Measurements from ENCODE around the gene JAK3. TPM values are rescaled to one million over a fixed set of nuclear protein-coding genes. Genes with fewer than 3 reads are reported as not detected.

The JAK3 gene
- polyA plus RNA-seq, 2 donors = 1.5 to 2.5 TPM

DNA sequence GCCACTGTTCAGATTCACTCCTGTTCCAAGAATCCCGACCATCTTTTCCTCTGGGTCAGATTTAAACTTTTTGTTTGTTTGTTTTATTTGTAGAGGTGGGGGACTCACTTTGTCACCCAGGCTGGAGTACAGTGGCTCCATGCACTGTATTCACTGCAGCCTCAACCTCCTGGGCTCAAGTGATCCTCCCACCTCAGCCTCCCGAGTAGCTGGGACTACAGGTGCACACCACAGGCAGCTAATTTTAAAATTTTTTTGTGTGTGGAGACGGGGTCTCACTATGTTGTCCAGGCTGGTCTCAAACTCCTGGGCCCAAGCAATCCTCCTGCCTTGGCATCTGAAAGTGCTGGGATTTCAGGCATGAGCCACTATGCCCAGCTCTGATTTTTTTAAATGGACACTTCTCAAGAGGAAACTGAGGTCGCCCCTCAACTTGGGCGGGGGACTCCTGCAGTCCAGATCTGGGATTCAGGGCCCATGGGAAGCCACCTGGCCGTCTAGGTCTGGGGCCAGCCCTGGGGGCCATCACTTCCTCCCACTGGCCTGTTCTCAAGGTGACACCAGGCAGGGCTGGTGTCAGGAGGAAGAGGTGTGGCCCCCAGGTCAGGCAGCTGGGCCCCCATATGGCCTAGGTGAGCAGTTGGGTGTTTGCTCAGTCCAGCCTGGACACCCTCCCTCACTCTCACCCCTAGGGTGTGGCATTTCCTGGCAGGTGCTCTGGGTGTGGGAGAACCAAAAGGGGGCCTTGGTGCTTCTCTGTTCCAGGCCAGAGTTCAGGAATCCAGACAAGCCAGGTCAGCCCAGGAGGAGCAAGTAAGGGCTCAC, 51.6 kb downstream of the JAK3 start:
- H3K27me3 ChIP-seq (ENCODE audit: control insufficient read depth in 1 of 2, insufficient read depth in 2 of 2, low read length in 2 of 2) = peaks cover 0 to 4% of the 10 kb centered on the region in 2 donors
- H3K4me3 ChIP-seq (ENCODE audit: low read depth in 1 of 2, low read length in 2 of 2) = peak overlapping the region; percentile 53 to 56
- H3K27ac ChIP-seq (ENCODE audit: low read depth in 2 of 2, low read length in 1 of 2) = peak overlapping the region; percentile 35 to 58
- peaks cover 7 to 20% of the 10 kb centered on the region in 2 donors for H3K4me1 ChIP-seq (ENCODE audit: control insufficient read depth in 2 of 2, insufficient read depth in 2 of 2, low read length in 1 of 2)
- no peaks in the 10 kb centered on the region for H3K36me3 ChIP-seq (ENCODE audit: control insufficient read depth in 2 of 2, insufficient read depth in 2 of 2, low read length in 1 of 2)
- peaks cover 0 to 3% of the 10 kb centered on the region in 2 donors for H3K9me3 ChIP-seq (ENCODE audit: control insufficient read depth in 2 of 2, insufficient read depth in 1 of 2, low read depth in 1 of 2, low read length in 1 of 2)
- 56 to 67% methylated on average over 6 of the region's 6 CpGs for WGBS, 2 donors

DNA sequence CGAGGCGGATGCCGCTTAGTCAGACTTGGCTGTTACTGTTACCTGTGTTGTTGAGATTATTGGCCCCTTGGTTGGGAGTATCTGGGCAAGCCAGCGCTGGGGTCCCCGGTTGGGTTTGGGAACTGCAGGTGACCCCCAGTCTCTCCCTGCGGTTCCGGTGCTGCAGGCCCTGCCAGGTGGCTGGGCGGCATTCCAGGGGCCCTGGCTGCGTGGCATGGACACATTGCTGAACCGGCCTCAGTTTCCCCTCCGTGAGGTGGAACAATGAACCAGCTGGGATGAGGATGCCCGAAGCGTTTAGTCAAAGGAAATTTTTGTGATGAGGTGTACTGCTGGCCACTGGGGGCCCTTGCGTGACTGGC, 52.3 kb downstream of the JAK3 start:
- peaks cover 7 to 20% of the 10 kb centered on the region in 2 donors for H3K4me1 ChIP-seq (ENCODE audit: control insufficient read depth in 2 of 2, insufficient read depth in 2 of 2, low read length in 1 of 2)
- WGBS, 2 donors = 25 to 32% methylated on average over 14 of the region's 14 CpGs
- peaks cover 0 to 4% of the 10 kb centered on the region in 2 donors for H3K27me3 ChIP-seq (ENCODE audit: control insufficient read depth in 1 of 2, insufficient read depth in 2 of 2, low read length in 2 of 2)
- H3K36me3 ChIP-seq (ENCODE audit: control insufficient read depth in 2 of 2, insufficient read depth in 2 of 2, low read length in 1 of 2) = no peaks in the 10 kb centered on the region
- H3K4me3 ChIP-seq (ENCODE audit: low read depth in 1 of 2, low read length in 2 of 2) = peak overlapping the region; percentile 53 to 56
- H3K27ac ChIP-seq (ENCODE audit: low read depth in 2 of 2, low read length in 1 of 2) = peak overlapping the region; percentile 51 to 54
- H3K9me3 ChIP-seq (ENCODE audit: control insufficient read depth in 2 of 2, insufficient read depth in 1 of 2, low read depth in 1 of 2, low read length in 1 of 2) = peaks cover 0 to 3% of the 10 kb centered on the region in 2 donors

GRCh38 chr19:17794731-17795494, 52.9 kb downstream of the JAK3 start, which contains the start of gene B3GNT3:
TSS of gene B3GNT3 (plus strand) at chr19:17795138. CDS start at chr19:17807808, 12,670 bp downstream.
- H3K27ac ChIP-seq (ENCODE audit: low read depth in 2 of 2, low read length in 1 of 2) = peak within 1 kb of the TSS; percentile 51 to 54
- H3K4me1 ChIP-seq (ENCODE audit: control insufficient read depth in 2 of 2, insufficient read depth in 2 of 2, low read length in 1 of 2) = peaks cover 7 to 22% of the 10 kb centered on the region in 2 donors
- peaks cover 0 to 3% of the 10 kb centered on the region in 2 donors for H3K9me3 ChIP-seq (ENCODE audit: control insufficient read depth in 2 of 2, insufficient read depth in 1 of 2, low read depth in 1 of 2, low read length in 1 of 2)
- peaks cover 0 to 4% of the 10 kb centered on the region in 2 donors for H3K27me3 ChIP-seq (ENCODE audit: control insufficient read depth in 1 of 2, insufficient read depth in 2 of 2, low read length in 2 of 2)
- 2 to 7% methylated on average over 50 of the region's 50 CpGs for WGBS, 2 donors
- H3K36me3 ChIP-seq (ENCODE audit: control insufficient read depth in 2 of 2, insufficient read depth in 2 of 2, low read length in 1 of 2) = no peaks in the 10 kb centered on the region
- peak within 1 kb of the TSS; percentile 53 to 56 for H3K4me3 ChIP-seq (ENCODE audit: low read depth in 1 of 2, low read length in 2 of 2)

DNA sequence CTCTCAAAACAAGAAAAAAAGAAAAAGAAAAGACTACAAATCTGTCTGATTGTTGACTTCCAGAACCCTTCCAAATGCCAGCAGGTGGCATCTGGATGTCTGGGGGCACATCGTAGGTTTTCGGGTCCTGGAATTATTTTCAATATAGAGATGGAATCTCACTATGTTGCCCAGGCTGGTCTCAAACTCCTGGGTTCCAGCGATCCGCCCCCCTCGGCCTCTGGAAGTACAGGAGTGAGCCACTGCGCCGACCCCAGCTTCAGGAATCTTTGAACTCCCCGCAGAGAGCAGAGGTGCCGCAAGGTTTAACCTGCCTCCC, 53.4 kb downstream of the JAK3 start:
- Histone ChIP-seq H3K27me3 (ENCODE audit: control insufficient read depth in 1 of 2, insufficient read depth in 2 of 2, low read length in 2 of 2) (peaks cover 0 to 4% of the 10 kb centered on the region in 2 donors), H3K4me3 (ENCODE audit: low read depth in 1 of 2, low read length in 2 of 2) (peak overlapping the region; percentile 53 to 56), H3K36me3 (ENCODE audit: control insufficient read depth in 2 of 2, insufficient read depth in 2 of 2, low read length in 1 of 2) (no peaks in the 10 kb centered on the region), H3K4me1 (ENCODE audit: control insufficient read depth in 2 of 2, insufficient read depth in 2 of 2, low read length in 1 of 2) (peaks cover 7 to 20% of the 10 kb centered on the region in 2 donors), H3K27ac (ENCODE audit: low read depth in 2 of 2, low read length in 1 of 2) (peak overlapping the region in 1 of 2 donors; percentile 34), H3K9me3 (ENCODE audit: control insufficient read depth in 2 of 2, insufficient read depth in 1 of 2, low read depth in 1 of 2, low read length in 1 of 2) (no peaks in the 10 kb centered on the region)
- 39 to 53% methylated on average over 9 of the region's 9 CpGs for WGBS, 2 donors

- H3K27ac ChIP-seq (ENCODE audit: low read depth in 2 of 2, low read length in 1 of 2) = peak overlapping the region in 1 of 2 donors; percentile 87
- no peaks in the 10 kb centered on the region for H3K27me3 ChIP-seq (ENCODE audit: control insufficient read depth in 1 of 2, insufficient read depth in 2 of 2, low read length in 2 of 2)
- H3K36me3 ChIP-seq (ENCODE audit: control insufficient read depth in 2 of 2, insufficient read depth in 2 of 2, low read length in 1 of 2) = no peaks in the 10 kb centered on the region
- 58 to 70% methylated on average over 6 of the region's 6 CpGs for WGBS, 2 donors
- H3K4me3 ChIP-seq (ENCODE audit: low read depth in 1 of 2, low read length in 2 of 2) = no peak overlapping the region
- H3K9me3 ChIP-seq (ENCODE audit: control insufficient read depth in 2 of 2, insufficient read depth in 1 of 2, low read depth in 1 of 2, low read length in 1 of 2) = no peaks in the 10 kb centered on the region
- H3K4me1 ChIP-seq (ENCODE audit: control insufficient read depth in 2 of 2, insufficient read depth in 2 of 2, low read length in 1 of 2) = peaks cover 5 to 7% of the 10 kb centered on the region in 2 donors
These were observed 57.6 kb downstream of the JAK3 start for GRCh38 chr19:17790059-17790780.

- H3K4me3 ChIP-seq (ENCODE audit: low read depth in 1 of 2, low read length in 2 of 2) = no peak overlapping the region
- no peaks in the 10 kb centered on the region for H3K27me3 ChIP-seq (ENCODE audit: control insufficient read depth in 1 of 2, insufficient read depth in 2 of 2, low read length in 2 of 2)
- no peaks in the 10 kb centered on the region for H3K36me3 ChIP-seq (ENCODE audit: control insufficient read depth in 2 of 2, insufficient read depth in 2 of 2, low read length in 1 of 2)
- 91 to 96% methylated on average over 2 of the region's 2 CpGs for WGBS, 2 donors
- H3K9me3 ChIP-seq (ENCODE audit: control insufficient read depth in 2 of 2, insufficient read depth in 1 of 2, low read depth in 1 of 2, low read length in 1 of 2) = no peaks in the 10 kb centered on the region
- H3K27ac ChIP-seq (ENCODE audit: low read depth in 2 of 2, low read length in 1 of 2) = peak overlapping the region in 1 of 2 donors; percentile 19
- H3K4me1 ChIP-seq (ENCODE audit: control insufficient read depth in 2 of 2, insufficient read depth in 2 of 2, low read length in 1 of 2) = peaks cover 0 to 2% of the 10 kb centered on the region in 2 donors
These were observed 59.1 kb downstream of the JAK3 start for GRCh38 chr19:17788632-17789031.

GRCh38 chr19:17787274-17787913, 60.4 kb downstream of the JAK3 start:
- no peak overlapping the region for H3K27ac ChIP-seq (ENCODE audit: low read depth in 2 of 2, low read length in 1 of 2)
- no peak overlapping the region for H3K4me3 ChIP-seq (ENCODE audit: low read depth in 1 of 2, low read length in 2 of 2)
- H3K36me3 ChIP-seq (ENCODE audit: control insufficient read depth in 2 of 2, insufficient read depth in 2 of 2, low read length in 1 of 2) = no peaks in the 10 kb centered on the region
- no peaks in the 10 kb centered on the region for H3K9me3 ChIP-seq (ENCODE audit: control insufficient read depth in 2 of 2, insufficient read depth in 1 of 2, low read depth in 1 of 2, low read length in 1 of 2)
- H3K4me1 ChIP-seq (ENCODE audit: control insufficient read depth in 2 of 2, insufficient read depth in 2 of 2, low read length in 1 of 2) = peaks cover 0 to 2% of the 10 kb centered on the region in 2 donors
- 92 to 95% methylated on average over 14 of the region's 14 CpGs for WGBS, 2 donors
- no peaks in the 10 kb centered on the region for H3K27me3 ChIP-seq (ENCODE audit: control insufficient read depth in 1 of 2, insufficient read depth in 2 of 2, low read length in 2 of 2)

- H3K9me3 ChIP-seq (ENCODE audit: control insufficient read depth in 2 of 2, insufficient read depth in 1 of 2, low read depth in 1 of 2, low read length in 1 of 2) = no peaks in the 10 kb centered on the region
- H3K27ac ChIP-seq (ENCODE audit: low read depth in 2 of 2, low read length in 1 of 2) = no peak overlapping the region
- no peaks in the 10 kb centered on the region for H3K36me3 ChIP-seq (ENCODE audit: control insufficient read depth in 2 of 2, insufficient read depth in 2 of 2, low read length in 1 of 2)
- H3K4me3 ChIP-seq (ENCODE audit: low read depth in 1 of 2, low read length in 2 of 2) = no peak overlapping the region
- no peaks in the 10 kb centered on the region for H3K27me3 ChIP-seq (ENCODE audit: control insufficient read depth in 1 of 2, insufficient read depth in 2 of 2, low read length in 2 of 2)
- 44 to 51% methylated on average over 32 of the region's 32 CpGs for WGBS, 2 donors
- H3K4me1 ChIP-seq (ENCODE audit: control insufficient read depth in 2 of 2, insufficient read depth in 2 of 2, low read length in 1 of 2) = no peaks in the 10 kb centered on the region
These were observed 63.4 kb downstream of the JAK3 start for GRCh38 chr19:17784201-17785008.
